HG02943 (cell line): ENCODE data around the gene MAP3K13.
"Not testable (repeated sequence)": the region's sequence is repeated elsewhere in the genome, so short reads cannot be mapped to it uniquely, and the experiment has no call there.

Experiments
- ATAC-seq: cut with Tn5 transposase; IDR thresholded peaks from one replicate; pipeline ENCODE4 v1.9.1; 2021; ENCODE audit warnings: mild to moderate bottlenecking, low read depth, moderate library complexity; ENCODE audit not compliant: unreplicated experiment

MAP3K13 gene

DNA sequence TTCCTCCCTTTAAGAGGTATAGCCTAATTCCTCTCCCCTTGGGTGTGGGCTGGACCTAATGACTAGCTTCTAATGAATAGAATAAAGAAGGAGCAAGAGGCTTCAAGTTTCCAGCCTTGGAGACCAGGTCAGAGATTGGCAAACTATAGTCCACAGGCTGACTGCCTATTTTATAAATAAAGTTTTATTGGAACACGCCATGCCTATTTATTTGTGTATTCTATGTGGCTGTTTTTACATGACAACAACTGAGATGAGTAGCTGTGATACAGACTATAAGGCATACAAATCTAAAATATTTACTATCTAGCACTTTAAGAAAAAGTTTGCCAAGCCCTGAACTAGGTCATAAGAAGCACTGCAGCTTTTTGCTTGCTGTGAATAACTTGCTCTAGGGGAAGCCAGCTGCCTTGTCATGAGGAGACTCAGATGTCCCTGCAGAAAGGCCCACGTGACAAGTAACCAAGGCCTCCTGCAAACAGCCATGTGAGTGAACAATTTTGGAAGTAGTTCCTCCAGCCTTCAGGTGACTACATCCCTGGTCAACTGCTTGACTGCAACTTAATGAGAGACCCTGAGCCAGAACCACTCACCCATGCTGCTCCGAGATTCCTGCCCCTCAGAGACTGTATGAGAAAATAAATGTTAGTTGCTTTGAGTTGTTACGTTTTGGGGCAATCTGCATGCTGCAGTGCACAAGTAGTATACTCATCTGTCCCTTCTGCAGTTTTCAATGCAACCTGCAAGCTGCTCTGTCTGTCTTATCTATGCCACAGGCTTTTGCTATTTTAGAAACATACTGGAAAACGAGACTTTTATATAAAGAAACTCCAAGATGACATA is 21.1 kb upstream of the MAP3K13 start:
- ATAC-seq, result no peak

DNA sequence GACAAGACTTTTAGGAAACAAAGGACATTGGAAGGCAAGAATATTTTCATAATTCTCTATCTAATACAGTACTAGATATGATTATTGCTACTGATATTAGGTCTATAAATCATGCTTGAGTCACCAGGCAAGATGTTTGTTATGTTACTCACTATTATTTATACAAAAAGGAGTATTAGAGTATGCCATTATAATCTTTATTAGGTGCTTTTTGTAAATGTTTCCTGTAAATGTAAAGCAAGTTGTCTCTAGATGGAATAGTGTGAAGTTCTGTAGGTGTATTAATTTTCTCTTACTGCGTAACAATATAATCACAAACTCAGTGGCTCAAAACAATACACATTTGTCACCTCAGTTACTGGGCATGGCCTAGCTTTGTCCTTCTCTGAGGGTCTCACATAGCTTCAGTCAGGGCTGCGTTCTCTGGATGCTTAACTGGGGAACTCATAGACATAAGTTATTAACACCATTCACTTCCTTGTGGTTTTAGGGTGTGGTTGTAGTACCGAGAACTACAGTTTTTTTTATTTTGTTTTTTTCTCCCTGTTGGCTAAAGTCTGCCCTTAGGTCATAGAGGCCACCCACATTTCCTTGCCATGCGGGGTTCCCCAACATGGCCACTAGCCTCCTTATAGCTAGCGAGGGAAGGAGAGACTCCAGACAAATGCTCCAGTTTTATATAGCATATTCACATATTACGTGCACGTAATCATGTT is 20.3 kb upstream of the MAP3K13 start:
- peak; percentile 61 for ATAC-seq

DNA sequence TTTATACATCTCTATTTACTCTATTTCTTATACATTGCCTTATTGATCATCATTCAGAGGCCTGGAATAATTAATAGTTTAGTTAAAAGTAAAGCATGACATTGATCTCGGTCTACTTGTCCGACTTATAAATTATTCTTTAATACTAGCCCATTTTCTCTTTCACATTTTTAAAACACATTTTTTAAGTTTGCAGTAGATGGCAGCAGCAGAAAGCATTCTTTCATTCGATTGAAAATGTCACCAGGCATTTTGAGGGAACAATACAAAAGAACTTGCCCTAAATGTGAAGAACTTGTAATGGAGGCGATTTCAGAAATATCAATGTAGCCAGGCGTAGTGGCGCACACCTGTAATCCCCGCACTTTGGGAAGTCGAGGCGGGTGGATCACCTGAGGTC is 15.5 kb upstream of the MAP3K13 start:
- no peak for ATAC-seq

DNA sequence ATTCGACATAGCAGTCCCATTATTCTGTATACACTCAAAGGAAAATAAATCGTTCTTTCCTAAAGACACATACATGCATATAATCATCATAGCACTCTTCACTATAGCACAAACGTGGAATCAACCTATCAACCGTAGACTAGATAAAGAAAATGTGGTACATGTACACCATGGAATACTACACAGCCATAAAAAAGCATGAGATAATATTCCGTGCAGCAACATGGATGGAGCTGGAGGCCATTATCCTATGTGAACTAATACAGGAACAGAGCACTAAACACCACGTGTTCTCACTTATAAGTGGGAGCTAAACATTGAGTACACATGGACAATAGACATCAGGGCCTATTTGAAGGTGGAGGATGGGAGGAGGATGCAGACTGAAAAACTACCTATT is 12.1 kb upstream of the MAP3K13 start:
- no peak for ATAC-seq

DNA sequence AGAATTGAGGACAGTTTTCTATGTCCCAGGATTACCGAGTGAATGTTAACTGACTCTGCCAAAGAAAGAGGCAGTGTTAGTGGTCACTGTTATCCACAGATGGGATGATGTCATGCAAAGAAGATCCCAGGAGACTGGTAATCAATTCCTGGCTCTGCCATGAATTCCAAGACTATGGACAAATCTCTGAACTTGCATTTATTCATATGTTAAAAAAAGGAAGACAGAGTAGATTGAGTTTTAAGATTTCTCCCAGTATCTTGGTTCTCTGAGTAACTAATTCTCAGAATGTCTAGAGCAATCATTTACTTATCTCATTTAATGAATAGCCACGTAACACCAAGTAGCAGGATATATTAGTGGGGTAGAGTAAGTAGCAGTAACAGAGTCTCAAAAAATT is 11.5 kb upstream of the MAP3K13 start:
- ATAC-seq, result no peak

DNA sequence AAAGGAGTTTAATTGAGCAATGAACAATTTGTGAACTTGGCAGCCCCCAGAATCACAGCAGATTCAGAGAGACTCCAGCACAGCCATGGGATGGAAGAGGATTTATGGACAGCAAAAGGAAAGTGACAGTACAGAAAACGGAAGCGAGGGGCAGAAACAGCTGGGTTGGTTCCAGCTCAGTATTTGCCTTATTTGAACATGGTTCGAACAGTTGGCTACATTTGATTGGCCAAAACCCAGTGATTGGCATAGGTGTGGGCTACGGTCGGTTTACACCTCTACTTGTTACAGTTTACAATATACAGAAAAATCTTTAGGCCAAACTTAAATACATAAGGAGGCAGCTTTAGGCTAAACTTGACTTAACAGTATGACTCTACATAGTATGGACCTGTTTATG is 9.7 kb upstream of the MAP3K13 start:
- no peak for ATAC-seq

DNA sequence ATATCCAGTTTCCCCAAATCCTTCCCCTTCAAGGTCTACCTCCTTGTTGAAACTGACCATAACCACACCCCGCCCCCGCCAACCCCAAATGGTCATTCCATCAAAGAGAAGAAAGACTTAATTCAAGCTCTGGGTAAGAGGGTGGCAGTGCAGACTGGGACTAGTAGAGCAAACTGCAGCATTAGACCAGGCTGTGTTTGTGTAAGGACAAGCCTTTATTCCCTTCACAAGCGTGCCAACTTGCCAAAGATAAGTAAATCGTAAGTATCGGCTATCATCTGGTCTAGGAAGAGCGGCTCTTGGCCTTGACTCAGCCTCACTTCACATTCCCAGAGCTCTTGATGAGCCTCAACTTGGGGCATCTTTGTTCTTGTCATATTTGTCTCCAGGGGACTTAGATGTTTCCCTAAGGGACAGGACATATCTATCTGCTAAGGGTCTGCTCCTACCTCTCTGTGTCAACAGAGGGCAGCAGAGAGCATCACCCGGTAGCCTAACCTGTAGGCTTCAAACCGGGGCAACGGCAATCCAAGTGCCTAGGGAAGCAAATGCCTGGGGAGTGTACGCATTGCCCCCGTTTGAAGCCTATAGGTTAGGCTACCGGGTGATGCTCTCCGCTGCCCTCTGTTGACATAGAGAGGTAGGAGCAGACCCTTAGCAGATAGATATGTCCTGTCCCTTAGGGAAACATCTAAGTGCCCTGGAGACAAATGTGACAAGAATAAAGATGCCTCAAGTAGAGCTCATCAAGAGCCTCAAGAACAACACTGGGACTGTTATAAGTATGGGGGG is 8.9 kb upstream of the MAP3K13 start:
- ATAC-seq, result peak; percentile 97

DNA sequence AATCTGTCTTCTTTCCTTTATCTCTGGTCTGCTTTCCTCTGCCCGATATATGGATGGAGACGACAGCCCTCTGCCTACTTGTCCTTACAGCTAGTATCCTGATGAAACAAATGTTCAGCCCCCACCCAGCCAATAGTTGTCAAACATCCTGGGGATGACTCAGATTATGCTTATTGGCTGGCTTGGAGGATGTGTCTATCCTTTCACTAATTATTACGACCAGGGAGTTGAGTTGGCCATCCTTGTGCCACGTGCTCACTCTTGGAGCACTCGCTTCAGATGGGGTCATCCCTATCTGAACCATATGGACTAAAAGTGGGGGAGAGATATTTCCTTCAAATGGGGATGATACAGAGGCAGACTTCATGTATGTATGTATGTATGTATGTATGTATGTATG is 6.4 kb upstream of the MAP3K13 start:
- ATAC-seq, result no peak

DNA sequence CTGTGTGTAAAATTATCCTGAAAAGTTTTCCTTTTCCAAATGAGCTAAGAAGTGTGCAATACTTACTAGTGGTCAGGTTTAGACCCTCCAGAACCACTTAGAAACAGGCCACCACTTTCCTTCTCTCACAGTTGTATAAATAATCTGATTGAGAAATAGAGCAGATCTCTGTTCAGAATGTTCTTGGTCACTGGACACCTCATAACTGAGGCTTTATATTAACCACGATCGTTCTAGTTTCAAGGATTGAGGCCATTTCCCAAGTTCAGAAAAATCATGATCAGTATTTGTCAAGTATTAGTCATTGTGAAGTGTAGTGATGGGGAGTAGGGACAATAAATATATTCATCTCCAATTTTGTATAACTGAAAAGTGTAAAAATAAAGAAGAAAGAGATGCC is 1.0 kb upstream of the MAP3K13 start:
- ATAC-seq, result no peak

DNA sequence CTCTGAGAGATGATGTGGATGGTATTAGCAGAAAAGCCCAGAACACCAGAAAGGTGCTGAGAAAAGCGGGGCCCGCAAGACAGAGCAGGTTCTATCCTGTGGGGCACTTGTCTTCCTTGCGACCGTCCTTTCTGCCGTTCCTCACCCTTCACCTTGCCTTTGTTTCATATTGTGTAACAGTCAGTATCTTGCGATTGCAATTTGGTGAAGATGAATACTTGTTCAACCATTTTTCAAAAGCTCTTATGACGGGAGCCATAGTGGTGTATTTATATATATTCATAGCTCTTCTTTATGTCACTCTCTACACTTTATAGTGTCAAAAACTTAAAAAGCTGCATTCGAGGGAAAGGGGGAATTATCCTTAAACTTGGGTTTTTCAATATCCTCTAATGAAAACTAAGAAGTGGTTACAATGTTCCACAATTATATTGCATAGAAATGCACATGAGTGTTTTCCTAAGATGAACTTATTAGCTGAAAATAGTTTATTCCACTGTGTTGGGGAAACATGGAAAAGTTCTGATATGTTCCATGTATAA is 797 bp downstream of the MAP3K13 start:
- peak; percentile 38 for ATAC-seq

DNA sequence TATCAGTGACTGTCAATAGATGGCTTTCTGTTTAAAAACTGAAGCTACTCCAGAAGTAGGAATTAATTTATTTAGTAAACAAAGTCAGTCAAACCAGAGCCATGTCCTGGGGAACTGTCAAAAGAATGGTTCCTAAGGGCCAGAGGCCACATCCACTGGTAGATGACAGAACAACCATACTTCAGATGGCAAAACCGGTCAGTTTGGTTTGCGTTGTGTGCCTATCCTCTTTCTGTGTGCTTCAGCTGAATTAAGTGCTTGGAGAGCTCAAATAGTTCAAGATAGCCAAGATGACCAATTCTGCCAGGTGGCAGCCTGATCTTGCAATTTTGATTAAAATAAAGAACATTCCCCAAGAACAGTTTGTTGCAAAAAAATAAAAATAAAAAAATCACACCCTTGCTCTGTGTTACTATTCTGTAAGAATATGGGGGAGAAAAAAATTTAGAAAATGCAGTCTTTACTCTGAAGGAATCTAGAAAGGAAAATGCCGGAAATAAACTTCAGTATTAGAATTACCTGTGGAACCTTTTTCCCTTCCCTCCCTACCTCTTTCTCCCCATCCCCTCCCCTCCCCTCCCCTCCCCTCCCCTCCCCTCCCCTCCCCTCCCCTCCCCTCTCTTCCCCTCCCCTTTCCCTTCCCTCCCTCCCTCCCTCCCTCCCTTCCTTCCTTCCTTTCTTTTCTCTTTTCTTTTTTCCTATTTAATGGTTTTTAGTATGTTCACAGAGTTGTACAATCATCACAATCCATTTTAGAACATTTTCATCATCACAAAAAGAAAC is 2.5 kb downstream of the MAP3K13 start:
- ATAC-seq, result no peak

DNA sequence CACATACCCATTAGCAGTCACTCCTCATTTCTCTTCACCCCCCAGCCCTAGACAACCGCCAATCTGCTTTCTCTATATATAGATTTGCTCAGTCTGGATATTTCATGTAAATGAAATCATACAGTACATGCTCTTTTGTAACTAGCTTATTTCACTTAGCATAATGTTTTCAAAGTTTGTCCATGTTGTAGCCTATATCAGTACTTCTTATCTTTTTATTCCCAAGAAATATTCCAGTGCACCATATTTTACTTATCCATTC is 3.1 kb downstream of the MAP3K13 start:
- ATAC-seq, result no peak

DNA sequence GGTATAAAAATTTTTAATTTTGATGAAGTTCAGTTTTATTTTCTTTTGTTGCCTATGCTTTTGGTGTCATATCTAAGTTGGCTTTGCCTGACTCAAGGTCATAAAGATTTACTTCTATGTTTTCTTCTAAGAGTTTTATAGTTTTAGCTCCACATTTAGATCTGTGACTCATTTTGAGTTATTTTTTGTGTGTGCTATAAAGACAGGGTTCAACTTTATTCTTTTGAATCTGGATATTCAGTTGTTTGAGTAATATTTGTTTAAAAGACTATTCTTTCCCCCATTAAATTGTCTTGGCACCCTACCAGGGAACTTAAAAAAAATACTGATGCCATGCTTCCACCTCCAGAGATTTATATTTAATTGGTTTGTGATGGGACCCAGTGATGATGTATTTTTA is 4.0 kb downstream of the MAP3K13 start:
- ATAC-seq, result no peak

DNA sequence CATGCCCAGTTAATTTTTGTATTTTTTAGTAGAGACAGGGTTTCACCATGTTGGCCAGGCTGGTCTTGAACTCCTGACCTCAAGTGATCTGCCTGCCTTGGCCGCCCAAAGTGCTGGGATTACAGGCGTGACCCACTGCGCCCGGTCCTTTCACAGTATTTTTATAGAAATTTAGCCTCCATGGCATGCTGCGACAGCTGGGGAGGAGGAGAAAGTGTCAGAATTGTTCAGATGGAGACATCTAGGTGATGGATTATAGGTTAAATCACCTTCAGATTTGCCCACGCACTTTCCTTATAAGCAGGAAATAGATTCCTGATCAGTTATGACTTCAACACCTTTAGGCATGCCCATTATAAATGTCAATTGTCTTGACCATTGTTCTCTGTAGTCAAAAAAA is 7.4 kb downstream of the MAP3K13 start:
- not testable (repeated sequence) for ATAC-seq

DNA sequence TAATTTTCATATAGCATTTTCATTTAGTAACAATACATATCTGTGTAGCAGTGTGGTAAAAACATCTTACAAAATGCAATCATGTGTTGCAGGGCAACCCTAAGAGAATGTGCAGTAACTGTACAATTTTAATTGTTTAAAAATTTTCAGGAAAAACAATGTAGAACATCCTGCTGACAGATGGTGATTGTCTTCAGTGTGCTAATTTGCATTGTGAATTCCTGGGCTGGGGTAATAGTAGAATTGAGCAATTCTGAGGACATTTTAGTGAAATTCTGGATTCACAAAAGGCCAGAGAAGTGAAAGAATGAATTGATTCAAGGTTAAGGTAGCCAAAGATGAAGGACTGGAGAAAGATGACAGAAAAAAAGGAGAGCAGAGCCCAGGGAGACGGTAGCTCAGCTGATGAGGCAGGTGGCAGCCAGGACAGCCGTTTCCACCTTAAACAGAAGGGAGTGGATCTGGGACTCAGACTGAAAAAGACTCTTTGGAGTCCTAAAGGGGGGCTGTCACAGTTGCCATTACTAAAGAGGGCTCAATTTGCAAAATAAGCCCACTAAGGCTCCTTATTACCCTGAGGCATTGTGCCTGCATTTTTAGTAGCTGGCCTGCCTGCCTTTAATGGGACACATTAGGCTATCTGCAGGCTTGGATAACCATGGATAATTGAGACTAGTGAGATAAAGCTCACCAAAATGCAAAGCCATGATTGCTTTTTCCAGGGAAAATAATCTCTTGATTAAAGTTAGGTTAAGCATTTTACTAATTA is 8.6 kb downstream of the MAP3K13 start:
- ATAC-seq, result no peak

DNA sequence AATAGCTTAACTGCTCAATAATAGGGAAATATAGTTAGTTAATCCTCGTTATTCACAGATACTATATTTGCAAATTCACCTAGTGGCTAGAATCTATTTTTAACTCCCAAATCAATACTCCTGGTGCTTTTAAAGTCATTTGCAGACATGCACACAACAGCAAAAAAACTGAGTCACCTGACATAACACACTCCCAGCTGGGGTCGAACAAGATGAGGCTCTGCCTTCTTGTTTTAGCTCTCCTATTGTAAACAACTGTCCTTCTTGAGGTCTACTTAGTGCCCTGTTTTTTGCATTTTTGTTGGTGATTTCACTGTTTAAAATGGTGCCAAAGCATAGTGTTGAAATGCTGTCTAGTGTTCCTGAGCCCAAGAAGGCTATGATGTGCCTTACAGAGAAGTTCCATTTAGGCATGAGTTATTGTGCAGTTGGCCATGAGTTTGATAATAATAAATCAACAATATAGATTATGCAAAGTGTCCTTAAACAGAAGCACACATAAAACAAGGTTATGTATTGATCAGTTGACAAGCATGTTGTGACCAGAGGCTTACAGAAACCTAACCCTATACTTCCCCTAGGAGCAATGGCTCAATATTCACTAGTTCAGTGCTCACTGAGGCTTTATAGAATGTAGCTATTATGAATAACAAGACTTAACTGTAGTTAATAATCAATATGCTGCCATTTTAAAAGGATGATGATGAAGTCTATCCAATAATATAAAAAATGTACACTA is 18.6 kb downstream of the MAP3K13 start:
- ATAC-seq, result no peak

DNA sequence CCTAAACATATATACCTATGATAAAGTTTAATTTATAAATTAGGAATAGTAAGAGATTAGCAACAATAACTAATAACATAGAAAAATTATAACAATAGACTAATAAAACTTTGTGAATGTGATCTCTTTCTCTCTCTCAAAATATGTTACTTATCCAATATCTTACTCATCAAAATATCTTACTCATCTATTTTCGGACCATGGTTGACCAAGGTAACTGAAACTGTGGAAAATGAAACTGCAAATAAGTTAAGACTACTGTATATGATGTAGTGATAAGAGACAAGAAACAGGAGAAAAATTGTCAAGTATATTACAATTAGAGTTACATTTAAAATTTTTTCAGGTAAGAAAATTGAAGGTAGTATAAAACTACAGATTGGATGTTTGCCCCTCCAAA is 19.2 kb downstream of the MAP3K13 start:
- ATAC-seq, result no peak

DNA sequence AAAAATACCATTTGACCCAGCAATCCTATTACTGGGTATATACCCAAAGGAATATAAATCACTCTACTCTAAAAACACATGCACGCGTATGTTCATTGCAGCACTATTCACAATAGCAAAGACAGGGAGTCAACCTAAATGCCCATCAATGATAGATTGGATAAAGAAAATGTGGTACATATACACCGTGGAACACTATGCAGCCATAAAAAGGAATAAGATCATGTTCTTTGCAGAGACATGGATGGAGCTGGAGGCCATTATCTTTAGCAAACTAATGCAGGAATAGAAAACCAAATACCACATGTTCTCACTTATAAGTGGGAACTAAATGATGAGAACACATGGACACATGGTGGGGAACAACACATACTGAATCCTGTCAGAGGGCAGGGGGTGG is 23.6 kb downstream of the MAP3K13 start:
- ATAC-seq, result not testable (repeated sequence)

DNA sequence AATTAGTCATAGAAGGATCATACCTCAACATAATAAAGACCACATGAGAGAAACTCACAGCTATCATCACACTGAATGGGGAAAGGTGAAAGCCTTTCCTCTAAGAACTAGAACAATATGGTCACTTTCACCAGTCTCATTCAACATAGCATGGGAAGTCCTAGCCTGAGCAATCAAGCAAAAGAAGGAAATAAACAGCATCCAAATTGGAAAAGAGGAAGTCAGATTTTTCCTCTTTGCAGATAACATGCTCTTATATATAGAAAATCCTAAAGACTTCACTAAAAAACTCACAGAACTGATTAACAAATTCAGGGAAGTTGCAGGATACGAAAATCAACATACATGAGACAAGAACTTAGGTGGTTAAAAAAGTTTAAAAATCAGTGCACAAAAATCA is 24.7 kb downstream of the MAP3K13 start:
- no peak for ATAC-seq
